ENCODE data around the gene RPGRIP1L. TPM values are rescaled to one million over a fixed set of nuclear protein-coding genes. Genes with fewer than 3 reads are reported as not detected.

The RPGRIP1L gene
- polyA plus RNA-seq, 1 donor (not counting 4 experiments of a cell fraction or from before 2014, with no cell fraction given) = 11.6 TPM

DNA sequence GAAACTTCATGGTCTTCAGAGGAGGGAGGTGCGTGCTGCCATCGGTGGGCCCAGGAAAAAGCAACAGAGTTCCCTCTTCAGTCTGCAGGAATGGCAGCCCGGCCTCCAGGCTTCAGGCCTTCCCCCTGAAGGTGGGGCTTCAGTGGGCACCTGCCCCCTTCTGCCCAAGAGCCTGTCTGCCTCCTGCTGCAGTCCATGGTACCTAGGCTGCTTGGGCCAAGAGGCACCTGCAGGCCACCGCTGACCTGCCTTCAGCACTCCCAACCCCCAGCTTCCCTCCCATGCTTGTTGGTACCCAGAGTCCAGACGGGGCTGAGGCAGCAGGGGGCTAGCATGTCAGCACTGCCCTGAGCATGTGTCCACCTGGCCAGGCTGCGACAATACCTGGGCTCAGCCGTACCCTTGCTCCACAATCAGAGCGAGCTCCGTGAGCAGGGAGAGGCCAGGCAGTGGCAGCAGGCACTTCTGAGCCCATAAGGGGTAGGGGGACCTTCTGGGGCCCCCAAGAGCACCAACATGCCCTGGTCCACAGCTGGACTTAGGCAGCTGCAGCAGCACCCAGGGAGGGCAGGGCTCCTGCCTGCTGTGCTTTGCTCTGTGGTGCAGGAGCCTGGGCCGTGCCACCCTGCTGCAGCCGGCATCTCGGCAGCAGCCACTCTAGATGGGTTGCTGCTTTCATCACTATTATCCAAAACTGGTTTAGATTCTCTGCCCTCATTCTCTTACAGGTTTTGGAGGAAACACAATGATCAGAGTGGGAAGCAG is 123.4 kb downstream of the RPGRIP1L start:
- Histone ChIP-seq H3K9ac (ENCODE audit: control insufficient read depth, extremely low read depth, insufficient read depth, low read length) (no peak overlapping the region), H3K36me3 (ENCODE audit: control insufficient read depth in 2 of 2, extremely low read depth in 1 of 2, insufficient read depth in 2 of 2, low read length in 2 of 2) (no peaks in the 10 kb centered on the region), H3K4me1 (ENCODE audit: control insufficient read depth, extremely low read depth, insufficient read depth, low read length) (no peaks in the 10 kb centered on the region), H3K9me3 (ENCODE audit: control insufficient read depth, low read depth, low read length) (no peaks in the 10 kb centered on the region), H3K4me2 (ENCODE audit: control insufficient read depth, extremely low read depth, insufficient read depth, low read depth, low read length) (no peak overlapping the region), H3K27ac (ENCODE audit: control insufficient read depth, insufficient read depth, low read length) (no peak overlapping the region), H3K79me2 (ENCODE audit: control insufficient read depth, insufficient read depth, low read length) (no peaks in the 10 kb centered on the region), H4K20me1 (ENCODE audit: control insufficient read depth, extremely low read depth, insufficient read depth, low read length) (no peaks in the 10 kb centered on the region), H2AFZ (ENCODE audit: control insufficient read depth, low read length) (no peak overlapping the region), H3K9me1 (ENCODE audit: control insufficient read depth, extremely low read depth, insufficient read depth, low read length) (no peaks in the 10 kb centered on the region), H3K4me3 (ENCODE audit: control insufficient read depth in 2 of 3, extremely low read depth in 1 of 3, insufficient read depth in 2 of 3, low read depth in 1 of 3, low read length in 3 of 3) (no peak overlapping the region), H3K27me3 (ENCODE audit: control insufficient read depth, extremely low read depth, insufficient read depth, low read length) (no peaks in the 10 kb centered on the region)
- DNase-seq (ENCODE audit: low read depth, low spot score) (no peak), FAIRE-seq (no peak)
- dilution Hi-C loops (cut with MboI; ENCODE audit: extremely low pct_ligation_motif_present, low sequenced_read_pairs) = no loop called here
- TF ChIP-seq, protein P1, sequence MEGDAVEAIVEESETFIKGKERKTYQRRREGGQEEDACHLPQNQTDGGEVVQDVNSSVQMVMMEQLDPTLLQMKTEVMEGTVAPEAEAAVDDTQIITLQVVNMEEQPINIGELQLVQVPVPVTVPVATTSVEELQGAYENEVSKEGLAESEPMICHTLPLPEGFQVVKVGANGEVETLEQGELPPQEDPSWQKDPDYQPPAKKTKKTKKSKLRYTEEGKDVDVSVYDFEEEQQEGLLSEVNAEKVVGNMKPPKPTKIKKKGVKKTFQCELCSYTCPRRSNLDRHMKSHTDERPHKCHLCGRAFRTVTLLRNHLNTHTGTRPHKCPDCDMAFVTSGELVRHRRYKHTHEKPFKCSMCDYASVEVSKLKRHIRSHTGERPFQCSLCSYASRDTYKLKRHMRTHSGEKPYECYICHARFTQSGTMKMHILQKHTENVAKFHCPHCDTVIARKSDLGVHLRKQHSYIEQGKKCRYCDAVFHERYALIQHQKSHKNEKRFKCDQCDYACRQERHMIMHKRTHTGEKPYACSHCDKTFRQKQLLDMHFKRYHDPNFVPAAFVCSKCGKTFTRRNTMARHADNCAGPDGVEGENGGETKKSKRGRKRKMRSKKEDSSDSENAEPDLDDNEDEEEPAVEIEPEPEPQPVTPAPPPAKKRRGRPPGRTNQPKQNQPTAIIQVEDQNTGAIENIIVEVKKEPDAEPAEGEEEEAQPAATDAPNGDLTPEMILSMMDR (optimal IDR thresholded peaks at IDR 0.05 in 1 of 3, IDR thresholded peaks at IDR 0.05 in 1 of 3, conservative IDR thresholded peaks at IDR 0.05 in 1 of 3; ENCODE audit: extremely low read depth in 1 of 3, insufficient read depth in 2 of 3, low read length in 3 of 3) = no peak
- TF ChIP-seq EZH2 (IDR thresholded peaks at IDR 0.05; ENCODE audit: low read length) = no peak

DNA sequence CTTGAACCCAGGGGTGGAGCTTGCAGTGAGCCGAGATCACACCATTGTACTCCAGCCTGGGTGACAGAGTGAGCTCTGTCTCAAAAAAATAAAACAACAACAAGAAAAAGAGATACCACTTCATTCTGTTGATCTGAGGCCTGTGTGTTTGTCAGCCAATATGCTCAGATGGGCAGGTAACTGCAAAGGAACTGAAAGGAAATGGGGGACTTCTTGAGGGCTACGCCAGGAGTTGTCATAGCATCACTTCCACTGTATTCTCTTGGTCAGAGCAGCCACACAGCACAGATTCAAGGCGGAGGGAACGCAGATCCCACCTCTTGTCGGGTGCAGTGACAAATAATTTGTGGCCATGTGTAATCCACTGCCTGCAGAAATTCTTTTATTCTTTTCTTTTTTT is 126.8 kb downstream of the RPGRIP1L start:
- Histone ChIP-seq H3K79me2 (ENCODE audit: control insufficient read depth, insufficient read depth, low read length) (no peaks in the 10 kb centered on the region), H3K27me3 (ENCODE audit: control insufficient read depth, extremely low read depth, insufficient read depth, low read length) (no peaks in the 10 kb centered on the region), H2AFZ (ENCODE audit: control insufficient read depth, low read length) (no peak overlapping the region), H3K4me3 (ENCODE audit: control insufficient read depth in 2 of 3, extremely low read depth in 1 of 3, insufficient read depth in 2 of 3, low read depth in 1 of 3, low read length in 3 of 3) (no peak overlapping the region), H3K27ac (ENCODE audit: control insufficient read depth, insufficient read depth, low read length) (no peak overlapping the region), H3K9ac (ENCODE audit: control insufficient read depth, extremely low read depth, insufficient read depth, low read length) (no peak overlapping the region), H3K36me3 (ENCODE audit: control insufficient read depth in 2 of 2, extremely low read depth in 1 of 2, insufficient read depth in 2 of 2, low read length in 2 of 2) (no peaks in the 10 kb centered on the region), H3K4me1 (ENCODE audit: control insufficient read depth, extremely low read depth, insufficient read depth, low read length) (no peaks in the 10 kb centered on the region), H3K4me2 (ENCODE audit: control insufficient read depth, extremely low read depth, insufficient read depth, low read depth, low read length) (no peak overlapping the region), H3K9me3 (ENCODE audit: control insufficient read depth, low read depth, low read length) (no peaks in the 10 kb centered on the region), H4K20me1 (ENCODE audit: control insufficient read depth, extremely low read depth, insufficient read depth, low read length) (no peaks in the 10 kb centered on the region), H3K9me1 (ENCODE audit: control insufficient read depth, extremely low read depth, insufficient read depth, low read length) (no peaks in the 10 kb centered on the region)
- TF ChIP-seq, protein P1 (optimal IDR thresholded peaks at IDR 0.05 in 1 of 3, IDR thresholded peaks at IDR 0.05 in 1 of 3, conservative IDR thresholded peaks at IDR 0.05 in 1 of 3; ENCODE audit: extremely low read depth in 1 of 3, insufficient read depth in 2 of 3, low read length in 3 of 3) = no peak
- TF ChIP-seq EZH2 (IDR thresholded peaks at IDR 0.05; ENCODE audit: low read length) = no peak
- no peak for FAIRE-seq
- dilution Hi-C loops (cut with MboI; ENCODE audit: extremely low pct_ligation_motif_present, low sequenced_read_pairs) = no loop called here
- DNase-seq (ENCODE audit: low read depth, low spot score) = no peak

Measured in keratinocyte (primary cell).